WTC11 (cell line): ENCODE results near the gene TRIM5. TPM values are rescaled to one million over a fixed set of nuclear protein-coding genes. Genes with fewer than 3 reads are reported as not detected.

ENCODE experiments used
- ATAC-seq: fragments of 200-7000 bp; cut with Tn5 transposase; 2 replicates; pipeline ENCODE4 v1.10.0; 2021; ENCODE audit warnings: mild to moderate bottlenecking, moderate library complexity
- CTCF ChIA-PET: fragments of 300-600 bp; sonication (Branson Sonifier 250); formaldehyde crosslinking; loops from one replicate; lab custom pipeline; 2021; ENCODE audit warnings: antibody characterized with exemption; lab: Charles Lee
- POLR2A ChIA-PET: fragments of 350-600 bp; sonication (Branson Sonifier 250); formaldehyde crosslinking; loops from one replicate; lab custom pipeline; 2021; ENCODE audit warnings: antibody characterized with exemption; lab: Charles Lee
- DNase-seq: peaks from one replicate; pipeline ENCODE4 v3.0.0; 2021; ENCODE audit warnings: low spot score
- H3K27ac Mint-ChIP-seq: 2 replicates; pipeline ENCODE4 v1.8.0; 2021; ENCODE audit warnings: mixed read lengths
- H3K27me3 Mint-ChIP-seq: 2 replicates; pipeline ENCODE4 v1.8.0; 2021; ENCODE audit warnings: low read depth, mild to moderate bottlenecking, moderate library complexity, mixed read lengths
- H3K36me3 Mint-ChIP-seq: 2 replicates; pipeline ENCODE4 v1.8.0; 2021; ENCODE audit warnings: mixed read lengths
- H3K4me1 Mint-ChIP-seq: 2 replicates; pipeline ENCODE4 v1.8.0; 2022; ENCODE audit warnings: mixed read lengths
- H3K4me3 Mint-ChIP-seq: 2 replicates; pipeline ENCODE4 v1.8.0; 2021; ENCODE audit warnings: mild to moderate bottlenecking, moderate library complexity, mixed read lengths
- H3K9me3 Mint-ChIP-seq: 2 replicates; pipeline ENCODE4 v1.8.0; 2021; ENCODE audit warnings: mixed read lengths
- ATF1 ChIP-seq: sonication (generic); formaldehyde crosslinking; IDR thresholded peaks from 2 replicates; pipeline ENCODE4 v1.8.1; 2023; ENCODE audit warnings: mild to moderate bottlenecking, moderate library complexity, missing genetic modification reagents
- ATF3 ChIP-seq: sonication (generic); formaldehyde crosslinking; conservative IDR thresholded peaks from 2 replicates; pipeline ENCODE4 v1.8.1; 2022; ENCODE audit warnings: mild to moderate bottlenecking, missing genetic modification reagents
- ELF4 ChIP-seq: sonication (generic); formaldehyde crosslinking; IDR thresholded peaks from 2 replicates; pipeline ENCODE4 v1.8.1; 2022; ENCODE audit warnings: low read depth, mild to moderate bottlenecking, moderate library complexity, missing genetic modification reagents
- EMX1 ChIP-seq: fragments of 250-450 bp; sonication (Bioruptor Pico); IDR thresholded peaks from 2 replicates; pipeline ENCODE4 v1.8.0; 2021; ENCODE audit warnings: mild to moderate bottlenecking
- GRHL2 ChIP-seq: fragments of 250-450 bp; sonication (Bioruptor Pico); IDR thresholded peaks from 2 replicates; pipeline ENCODE4 v1.8.0; 2022; ENCODE audit warnings: mild to moderate bottlenecking, moderate library complexity; ENCODE audit not compliant: insufficient replicate concordance, severe bottlenecking
- HMGXB4 ChIP-seq: sonication (generic); formaldehyde crosslinking; IDR thresholded peaks from 2 replicates; pipeline ENCODE4 v1.8.1; 2023; ENCODE audit warnings: mild to moderate bottlenecking, moderate library complexity, missing genetic modification reagents
- IRF2 ChIP-seq: sonication (generic); formaldehyde crosslinking; IDR thresholded peaks from 2 replicates; pipeline ENCODE4 v1.8.0; 2022; ENCODE audit warnings: low read depth, missing genetic modification reagents, borderline replicate concordance
- JUN ChIP-seq: sonication (generic); formaldehyde crosslinking; IDR thresholded peaks from 2 replicates; pipeline ENCODE4 v1.8.0; 2023; ENCODE audit warnings: mild to moderate bottlenecking, missing genetic modification reagents
- MYBL2 ChIP-seq: sonication (generic); formaldehyde crosslinking; IDR thresholded peaks from 2 replicates; pipeline ENCODE4 v1.8.1; 2023; ENCODE audit warnings: mild to moderate bottlenecking, moderate library complexity, missing genetic modification reagents
- NFATC4 ChIP-seq: fragments of 250-450 bp; sonication (Bioruptor Pico); IDR thresholded peaks from 2 replicates; pipeline ENCODE4 v1.9.0; 2021; ENCODE audit warnings: mild to moderate bottlenecking
- SMAD3 ChIP-seq: sonication (generic); formaldehyde crosslinking; IDR thresholded peaks from 2 replicates; pipeline ENCODE4 v1.8.0; 2022; ENCODE audit warnings: missing genetic modification reagents, mild to moderate bottlenecking, borderline replicate concordance
- USF1 ChIP-seq: sonication (generic); formaldehyde crosslinking; IDR thresholded peaks from 2 replicates; pipeline ENCODE4 v1.8.0; 2022; ENCODE audit warnings: mild to moderate bottlenecking, missing genetic modification reagents
- ZNF138 ChIP-seq: sonication (generic); formaldehyde crosslinking; conservative IDR thresholded peaks from 2 replicates; pipeline ENCODE4 v1.8.1; 2022; ENCODE audit warnings: mild to moderate bottlenecking, moderate library complexity, missing genetic modification reagents
- ZNF263 ChIP-seq: sonication (generic); formaldehyde crosslinking; IDR thresholded peaks from 2 replicates; pipeline ENCODE4 v1.8.1; 2022; ENCODE audit warnings: low read depth, mild to moderate bottlenecking, moderate library complexity, missing genetic modification reagents
- ZNF317 ChIP-seq: sonication (generic); formaldehyde crosslinking; IDR thresholded peaks from 2 replicates; pipeline ENCODE4 v1.8.1; 2023; ENCODE audit warnings: low read depth, mild to moderate bottlenecking, moderate library complexity, missing genetic modification reagents, borderline replicate concordance
- ZNF671 ChIP-seq: fragments of 250-450 bp; sonication (Bioruptor Pico); IDR thresholded peaks from 2 replicates; pipeline ENCODE4 v1.8.0; 2021; ENCODE audit warnings: mild to moderate bottlenecking
- total RNA-seq: library from RNA; stranded (reverse); gene quantifications from 3 replicates; pipeline ENCODE4 v1.2.3, GENCODE V29; 2021
- TF ChIP-seq, protein P1 (sequence below): sonication (generic); formaldehyde crosslinking; IDR thresholded peaks from 2 replicates; pipeline ENCODE4 v1.8.1; 2023; ENCODE audit warnings: mild to moderate bottlenecking, missing genetic modification reagents, borderline replicate concordance
- TF ChIP-seq, protein P2 (sequence below): fragments of 250-450 bp; sonication (Bioruptor Pico); conservative IDR thresholded peaks from 2 replicates; pipeline ENCODE4 v1.9.0; 2021; ENCODE audit warnings: mild to moderate bottlenecking

Gene TRIM5
- total RNA-seq, 1 experiment from 2014 or later = 31.8 TPM

GRCh38 chr11:5705688-5706087 is 20.8 kb upstream of the TRIM5 start (continued):
- TF ChIP-seq HMGXB4 (CRISPR knock-in tag) = no peak
- TF ChIP-seq, protein P1, sequence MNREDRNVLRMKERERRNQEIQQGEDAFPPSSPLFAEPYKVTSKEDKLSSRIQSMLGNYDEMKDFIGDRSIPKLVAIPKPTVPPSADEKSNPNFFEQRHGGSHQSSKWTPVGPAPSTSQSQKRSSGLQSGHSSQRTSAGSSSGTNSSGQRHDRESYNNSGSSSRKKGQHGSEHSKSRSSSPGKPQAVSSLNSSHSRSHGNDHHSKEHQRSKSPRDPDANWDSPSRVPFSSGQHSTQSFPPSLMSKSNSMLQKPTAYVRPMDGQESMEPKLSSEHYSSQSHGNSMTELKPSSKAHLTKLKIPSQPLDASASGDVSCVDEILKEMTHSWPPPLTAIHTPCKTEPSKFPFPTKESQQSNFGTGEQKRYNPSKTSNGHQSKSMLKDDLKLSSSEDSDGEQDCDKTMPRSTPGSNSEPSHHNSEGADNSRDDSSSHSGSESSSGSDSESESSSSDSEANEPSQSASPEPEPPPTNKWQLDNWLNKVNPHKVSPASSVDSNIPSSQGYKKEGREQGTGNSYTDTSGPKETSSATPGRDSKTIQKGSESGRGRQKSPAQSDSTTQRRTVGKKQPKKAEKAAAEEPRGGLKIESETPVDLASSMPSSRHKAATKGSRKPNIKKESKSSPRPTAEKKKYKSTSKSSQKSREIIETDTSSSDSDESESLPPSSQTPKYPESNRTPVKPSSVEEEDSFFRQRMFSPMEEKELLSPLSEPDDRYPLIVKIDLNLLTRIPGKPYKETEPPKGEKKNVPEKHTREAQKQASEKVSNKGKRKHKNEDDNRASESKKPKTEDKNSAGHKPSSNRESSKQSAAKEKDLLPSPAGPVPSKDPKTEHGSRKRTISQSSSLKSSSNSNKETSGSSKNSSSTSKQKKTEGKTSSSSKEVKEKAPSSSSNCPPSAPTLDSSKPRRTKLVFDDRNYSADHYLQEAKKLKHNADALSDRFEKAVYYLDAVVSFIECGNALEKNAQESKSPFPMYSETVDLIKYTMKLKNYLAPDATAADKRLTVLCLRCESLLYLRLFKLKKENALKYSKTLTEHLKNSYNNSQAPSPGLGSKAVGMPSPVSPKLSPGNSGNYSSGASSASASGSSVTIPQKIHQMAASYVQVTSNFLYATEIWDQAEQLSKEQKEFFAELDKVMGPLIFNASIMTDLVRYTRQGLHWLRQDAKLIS (CRISPR knock-in tag) = no peak

GRCh38 chr11:5703741-5704536 is 19.1 kb upstream of the TRIM5 start:
- H3K4me1 Mint-ChIP-seq = no peaks in the 10 kb centered on the region
- no peaks in the 10 kb centered on the region for H3K9me3 Mint-ChIP-seq
- H3K36me3 Mint-ChIP-seq = peaks cover 49% of the 10 kb centered on the region
- no peaks in the 10 kb centered on the region for H3K27me3 Mint-ChIP-seq
- POLR2A ChIA-PET = no interaction called here
- no peak for ATAC-seq
- CTCF ChIA-PET = no interaction called here
- DNase-seq = no peak
- TF ChIP-seq SMAD3 (CRISPR knock-in tag) (no peak), ZNF671 (CRISPR knock-in tag) (no peak), GRHL2 (CRISPR knock-in tag) (no peak), ELF4 (CRISPR knock-in tag) (no peak)
- TF ChIP-seq, all 79 proteins: peak for 0
- Mint-ChIP-seq H3K4me3 (no peak overlapping the region), H3K27ac (no peak overlapping the region)

DNA sequence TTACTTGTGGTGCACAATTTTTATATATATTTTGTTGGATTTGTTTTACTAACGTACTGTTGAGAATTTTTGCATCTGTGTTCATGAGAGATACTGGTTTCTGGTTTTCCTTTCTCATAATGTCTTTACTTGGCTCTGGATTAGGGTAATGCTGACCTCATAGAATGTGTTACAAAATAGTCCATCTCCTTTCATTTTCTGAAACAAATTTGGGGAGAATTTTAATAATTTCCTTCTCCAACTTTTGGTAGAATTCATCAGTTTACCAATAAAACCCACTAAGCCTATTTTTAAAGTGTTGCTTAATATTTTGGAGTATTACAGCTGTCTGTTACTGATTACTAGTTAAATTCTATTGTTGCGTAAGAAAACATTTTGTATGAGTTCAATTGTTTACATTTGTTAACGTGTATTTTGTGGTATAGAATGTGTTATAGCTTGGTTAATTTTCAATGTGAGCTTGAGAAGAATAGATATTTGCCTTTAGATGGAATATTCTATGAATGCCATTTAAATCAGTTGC is 16.2 kb upstream of the TRIM5 start:
- POLR2A ChIA-PET = no interaction called here
- H3K9me3 Mint-ChIP-seq = no peaks in the 10 kb centered on the region
- H3K36me3 Mint-ChIP-seq = peaks cover 56% of the 10 kb centered on the region
- CTCF ChIA-PET = no interaction called here
- H3K27ac Mint-ChIP-seq = no peak overlapping the region
- H3K27me3 Mint-ChIP-seq = no peaks in the 10 kb centered on the region
- DNase-seq (no peak), ATAC-seq (no peak)
- H3K4me3 Mint-ChIP-seq = no peak overlapping the region
- no peak for TF ChIP-seq ZNF317 (CRISPR knock-in tag)
- TF ChIP-seq USF1 (CRISPR knock-in tag) = no peak
- TF ChIP-seq, all 79 proteins: peak for 0
- H3K4me1 Mint-ChIP-seq = no peaks in the 10 kb centered on the region; the same call in 1 of the 2 replicates

GRCh38 chr11:5700421-5701054 is 15.7 kb upstream of the TRIM5 start:
- POLR2A ChIA-PET = interaction anchor here (0.6 kb wide), 2 partner anchors 194 to 487 kb away, joined by 3 to 4 read pairs; no protein-coding TSS in a partner anchor
- CTCF ChIA-PET = interaction anchor here (0.6 kb wide), 1 partner anchor 101 kb away, joined by 4 read pairs; no protein-coding TSS in a partner anchor
- Mint-ChIP-seq H3K36me3 (peaks cover 62% of the 10 kb centered on the region), H3K9me3 (no peaks in the 10 kb centered on the region), H3K4me1 (peaks cover 6% of the 10 kb centered on the region), H3K4me3 (no peak overlapping the region), H3K27ac (no peak overlapping the region), H3K27me3 (no peaks in the 10 kb centered on the region)
- no peak for DNase-seq
- no peak for ATAC-seq
- TF ChIP-seq ZNF138 (CRISPR knock-in tag) = no peak
- TF ChIP-seq EMX1 (CRISPR knock-in tag) = no peak
- TF ChIP-seq NFATC4 = no peak
- TF ChIP-seq ATF1 (CRISPR knock-in tag) = no peak
- no peak for TF ChIP-seq JUN
- no peak for TF ChIP-seq GRHL2 (CRISPR knock-in tag)
- no peak for TF ChIP-seq IRF2
- TF ChIP-seq, protein P2, sequence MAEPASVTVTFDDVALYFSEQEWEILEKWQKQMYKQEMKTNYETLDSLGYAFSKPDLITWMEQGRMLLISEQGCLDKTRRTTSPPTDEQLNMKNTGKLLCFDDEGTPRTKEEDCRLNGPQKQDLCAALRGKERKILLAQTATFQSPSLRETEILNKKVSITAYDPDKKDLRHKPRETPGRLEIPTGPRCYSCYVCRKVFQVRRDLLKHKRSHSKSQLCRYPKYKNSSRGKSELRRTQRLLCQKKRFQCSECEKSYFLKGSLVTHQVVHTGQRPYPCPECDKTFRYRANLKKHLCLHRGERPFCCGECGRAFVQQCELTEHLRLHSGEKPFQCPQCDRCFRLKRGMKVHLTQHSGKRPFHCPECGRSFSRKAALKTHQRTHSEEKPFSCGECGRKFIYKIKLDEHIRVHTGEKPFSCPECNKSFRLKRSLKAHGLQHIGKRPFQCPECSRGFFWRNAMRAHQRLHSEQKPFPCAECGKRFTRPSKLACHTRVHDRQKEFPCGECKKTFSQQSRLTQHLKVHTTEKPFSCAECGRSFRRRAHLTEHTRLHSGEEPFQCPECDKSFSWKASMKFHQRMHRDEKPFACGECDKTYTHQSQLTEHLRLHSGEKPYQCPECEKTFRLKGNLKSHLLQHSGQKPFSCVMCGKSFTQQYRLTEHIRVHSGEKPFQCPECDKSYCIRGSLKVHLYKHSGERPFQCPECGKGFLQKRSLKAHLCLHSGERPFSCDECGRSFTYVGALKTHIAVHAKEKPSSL (CRISPR knock-in tag) = no peak
- TF ChIP-seq MYBL2 (CRISPR knock-in tag) = no peak
- TF ChIP-seq ZNF263 (CRISPR knock-in tag) = no peak
- no peak for TF ChIP-seq ATF3 (CRISPR knock-in tag)
